GM20000 (cell line): ENCODE data around the gene KY.

Experiments used
- DNase-seq: peaks from one replicate; pipeline ENCODE4 v3.0.0; 2012; ENCODE audit warnings: low spot score
- CTCF ChIP-seq: IDR thresholded peaks from 2 replicates; pipeline ENCODE4 v1.5.1; 2012; ENCODE audit warnings: mild to moderate bottlenecking, control low read depth; ENCODE audit errors: extremely low read depth, missing control alignments

The KY gene

GRCh38 chr3:134667406-134667805, 16.6 kb upstream of the KY start:
- TF ChIP-seq CTCF: no peak
- DNase-seq: no peak

GRCh38 chr3:134666885-134667284, 16.1 kb upstream of the KY start:
- no peak for TF ChIP-seq CTCF
- no peak for DNase-seq

GRCh38 chr3:134666466-134666865, 15.6 kb upstream of the KY start:
- no peak for TF ChIP-seq CTCF
- no peak for DNase-seq

GRCh38 chr3:134666052-134666451, 15.2 kb upstream of the KY start:
- no peak for TF ChIP-seq CTCF
- no peak for DNase-seq

GRCh38 chr3:134665243-134665642, 14.4 kb upstream of the KY start:
- no peak for DNase-seq
- TF ChIP-seq CTCF: no peak

- no peak for TF ChIP-seq CTCF
- DNase-seq: no peak
Observed at GRCh38 chr3:134663721-134664456, 13.1 kb upstream of the KY start.

GRCh38 chr3:134660046-134660441, 9.2 kb upstream of the KY start:
- no peak for DNase-seq
- no peak for TF ChIP-seq CTCF
